ENCODE data around the gene SEC14L5. TPM values are rescaled to one million over a fixed set of nuclear protein-coding genes. Genes with fewer than 3 reads are reported as not detected.

SEC14L5 gene
- total RNA-seq, 1 donor from 2014 or later, result 0.32 TPM

GRCh38 chr16:4979736-4980660, 21.9 kb downstream of the SEC14L5 start:
- Mint-ChIP-seq H3K36me3 (ENCODE audit: low read depth, unreplicated experiment) (no peaks in the 10 kb centered on the region), H3K4me1 (ENCODE audit: low read depth, unreplicated experiment) (no peaks in the 10 kb centered on the region), H3K27me3 (ENCODE audit: low read depth, unreplicated experiment) (peaks cover 9% of the 10 kb centered on the region), H3K9me3 (ENCODE audit: unreplicated experiment) (peaks cover 4% of the 10 kb centered on the region), H3K27ac (ENCODE audit: unreplicated experiment) (no peak overlapping the region), H3K4me3 (ENCODE audit: unreplicated experiment) (no peak overlapping the region)
- Histone ChIP-seq H3K4me3 (ENCODE audit: insufficient read depth, low read depth, low read length) (no peak overlapping the region), H3K27me3 (ENCODE audit: insufficient read depth, low read length) (peaks cover 11% of the 10 kb centered on the region), H3K27ac (ENCODE audit: low read depth, low read length) (no peak overlapping the region), H3K36me3 (ENCODE audit: insufficient read depth, low read length) (no peaks in the 10 kb centered on the region), H3K4me2 (ENCODE audit: low read length) (no peak overlapping the region), H3K4me1 (ENCODE audit: insufficient read depth, low read length) (no peaks in the 10 kb centered on the region), H2AFZ (ENCODE audit: low read depth, low read length) (no peak overlapping the region), H3K79me2 (ENCODE audit: insufficient read depth, low read length) (no peaks in the 10 kb centered on the region), H4K20me1 (ENCODE audit: insufficient read depth, low read length) (no peaks in the 10 kb centered on the region), H3K9me3 (ENCODE audit: insufficient read depth, low read depth, low read length) (no peaks in the 10 kb centered on the region), H3K9ac (ENCODE audit: low read length) (no peak overlapping the region)
- DNase-seq (ENCODE audit: low read depth) (no peak), FAIRE-seq (no peak)
- TF ChIP-seq CTCF (IDR thresholded peaks at IDR 0.05; ENCODE audit: insufficient read depth, low read depth, low read length) (no peak), EZH2 (IDR thresholded peaks at IDR 0.05; ENCODE audit: insufficient read depth, low read length) (no peak)

- no peak overlapping the region for H3K4me3 Mint-ChIP-seq (ENCODE audit: unreplicated experiment)
These were observed 22.6 kb downstream of the SEC14L5 start for GRCh38 chr16:4980691-4981090.

More at GRCh38 chr16:4980691-4981090, 22.6 kb downstream of the SEC14L5 start:
- H3K4me1 Mint-ChIP-seq (ENCODE audit: low read depth, unreplicated experiment), result no peaks in the 10 kb centered on the region
- TF ChIP-seq CTCF (IDR thresholded peaks at IDR 0.05; ENCODE audit: insufficient read depth, low read depth, low read length) (no peak), EZH2 (IDR thresholded peaks at IDR 0.05; ENCODE audit: insufficient read depth, low read length) (no peak)
- H3K27me3 Mint-ChIP-seq (ENCODE audit: low read depth, unreplicated experiment), result peaks cover 9% of the 10 kb centered on the region
- H3K36me3 ChIP-seq (ENCODE audit: insufficient read depth, low read length), result no peaks in the 10 kb centered on the region
- H3K9me3 Mint-ChIP-seq (ENCODE audit: unreplicated experiment), result no peaks in the 10 kb centered on the region
- H3K36me3 Mint-ChIP-seq (ENCODE audit: low read depth, unreplicated experiment), result no peaks in the 10 kb centered on the region
- H3K4me3 ChIP-seq (ENCODE audit: insufficient read depth, low read depth, low read length), result no peak overlapping the region
- H2AFZ ChIP-seq (ENCODE audit: low read depth, low read length), result no peak overlapping the region
- H3K9me3 ChIP-seq (ENCODE audit: insufficient read depth, low read depth, low read length), result no peaks in the 10 kb centered on the region
- peaks cover 11% of the 10 kb centered on the region for H3K27me3 ChIP-seq (ENCODE audit: insufficient read depth, low read length)
- no peak overlapping the region for H3K4me2 ChIP-seq (ENCODE audit: low read length)
- FAIRE-seq, result no peak
- no peak overlapping the region for H3K27ac Mint-ChIP-seq (ENCODE audit: unreplicated experiment)
- no peaks in the 10 kb centered on the region for H4K20me1 ChIP-seq (ENCODE audit: insufficient read depth, low read length)
- H3K9ac ChIP-seq (ENCODE audit: low read length), result no peak overlapping the region
- DNase-seq (ENCODE audit: low read depth), result no peak
- no peak overlapping the region for H3K27ac ChIP-seq (ENCODE audit: low read depth, low read length)
- no peaks in the 10 kb centered on the region for H3K79me2 ChIP-seq (ENCODE audit: insufficient read depth, low read length)
- no peaks in the 10 kb centered on the region for H3K4me1 ChIP-seq (ENCODE audit: insufficient read depth, low read length)

Measured in astrocyte (in vitro differentiated cells and primary cell).